Neuronal stem cell (in vitro differentiated cells): ENCODE results near the gene AGAP1.

Source experiments
- DNase-seq: peaks from one replicate; pipeline ENCODE4 v3.0.0-alpha.2; 2013; ENCODE audit warnings: low spot score
- H2AFZ ChIP-seq: one replicate; pipeline ENCODE4 v1.6.1; 2013; ENCODE audit warnings: mild to moderate bottlenecking, low read length, inconsistent platforms
- H2AK5ac ChIP-seq: 2 replicates; pipeline ENCODE4 v1.6.1; 2013; ENCODE audit warnings: low read depth, mild to moderate bottlenecking, inconsistent platforms, low read length, moderate library complexity, mixed read lengths
- H2BK120ac ChIP-seq: 2 replicates; pipeline ENCODE4 v1.6.1; 2013; ENCODE audit warnings: low read depth, mild to moderate bottlenecking, inconsistent platforms, low read length, moderate library complexity, mixed read lengths
- H2BK12ac ChIP-seq: one replicate; pipeline ENCODE4 v1.6.1; 2013; ENCODE audit warnings: low read length, inconsistent platforms
- H2BK15ac ChIP-seq: 2 replicates; pipeline ENCODE4 v1.6.1; 2013; ENCODE audit warnings: mild to moderate bottlenecking, low read length, inconsistent platforms, mixed read lengths
- H2BK5ac ChIP-seq: one replicate; pipeline ENCODE4 v1.6.1; 2013; ENCODE audit warnings: inconsistent platforms, mild to moderate bottlenecking, low read length, moderate library complexity
- H3K14ac ChIP-seq: one replicate; pipeline ENCODE4 v1.6.1; 2013; ENCODE audit warnings: low read length, inconsistent platforms
- H3K18ac ChIP-seq: 2 replicates; pipeline ENCODE4 v1.6.1; 2013; ENCODE audit warnings: low read length, inconsistent platforms
- H3K23ac ChIP-seq: 2 replicates; pipeline ENCODE4 v1.6.1; 2013; ENCODE audit warnings: low read depth, mild to moderate bottlenecking, mixed read lengths, low read length, inconsistent platforms; ENCODE audit not compliant: poor library complexity
- H3K27ac ChIP-seq: replicated peaks from 3 replicates; pipeline ENCODE4 v1.5.1; 2013; ENCODE audit warnings: low read length, inconsistent platforms
- H3K27me3 ChIP-seq, 3 experiments: 2 replicates each; pipeline ENCODE4 v1.6.1; 2013; ENCODE audit warnings: low read length in 3 of 3, mild to moderate bottlenecking in 2 of 3, inconsistent platforms in 1 of 3, low read depth in 1 of 3, mixed read lengths in 1 of 3, moderate library complexity in 1 of 3; ENCODE audit not compliant: control insufficient read depth in 3 of 3, insufficient read depth in 3 of 3
- H3K36me3 ChIP-seq, 2 donors: replicated peaks in 1 of 2; 2 replicates each; pipeline ENCODE4 v1.6.1; 2013; ENCODE audit warnings: low read length in 2 of 2; ENCODE audit not compliant: control insufficient read depth in 2 of 2, insufficient read depth in 2 of 2
- H3K4ac ChIP-seq: 2 replicates; pipeline ENCODE4 v1.6.1; 2013; ENCODE audit warnings: inconsistent platforms, mild to moderate bottlenecking, low read length, moderate library complexity
- H3K4me1 ChIP-seq, 2 donors: 1 replicate in 1 of 2; 2 replicates in 1 of 2; pipeline ENCODE4 v1.6.1; 2013; ENCODE audit warnings: low read length in 2 of 2, low read depth in 1 of 2; ENCODE audit not compliant: control insufficient read depth in 2 of 2, insufficient read depth in 1 of 2
- H3K4me2 ChIP-seq: one replicate; pipeline ENCODE4 v1.6.1; 2013; ENCODE audit warnings: mild to moderate bottlenecking, low read length, inconsistent platforms; ENCODE audit not compliant: insufficient read depth, poor library complexity, severe bottlenecking
- H3K4me3 ChIP-seq, 2 donors: 2 replicates each; pipeline ENCODE4 v1.5.1; 2013; ENCODE audit warnings: low read length in 2 of 2, mild to moderate bottlenecking in 2 of 2, inconsistent platforms in 1 of 2, moderate library complexity in 1 of 2
- H3K79me1 ChIP-seq: one replicate; pipeline ENCODE4 v1.6.1; 2013; ENCODE audit warnings: low read depth, mild to moderate bottlenecking, inconsistent platforms, low read length, moderate library complexity
- H3K9ac ChIP-seq: one replicate; pipeline ENCODE4 v1.6.1; 2013; ENCODE audit warnings: mild to moderate bottlenecking, low read depth, low read length, inconsistent platforms; ENCODE audit not compliant: poor library complexity
- H3K9me3 ChIP-seq, 2 donors: replicated peaks in 1 of 2; 2 replicates each; pipeline versions ENCODE3 to v1.6.1; 2013; ENCODE audit warnings: low read length in 2 of 2, mild to moderate bottlenecking in 2 of 2, inconsistent platforms in 1 of 2, low read depth in 1 of 2, mixed read lengths in 1 of 2, moderate library complexity in 1 of 2; ENCODE audit not compliant: control insufficient read depth in 2 of 2, insufficient read depth in 1 of 2
- H4K8ac ChIP-seq: one replicate; pipeline ENCODE4 v1.6.1; 2013; ENCODE audit warnings: low read depth, mild to moderate bottlenecking, inconsistent platforms, low read length, moderate library complexity
- H4K91ac ChIP-seq: one replicate; pipeline ENCODE4 v1.6.1; 2013; ENCODE audit warnings: low read length, low read depth, mild to moderate bottlenecking, inconsistent platforms; ENCODE audit not compliant: poor library complexity
- WGBS, 2 donors: extraction: QIAGEN DNeasy Blood & Tissue Kit; methylation state at CpG; one replicate each; pipeline ENCODE4 v1.1.7; 2013; ENCODE audit warnings: missing lambda C conversion rate in 2 of 2, mixed read lengths in 1 of 2; ENCODE audit not compliant: insufficient read length in 2 of 2, insufficient replicate concordance in 1 of 2; ENCODE audit errors: extremely low coverage in 2 of 2; 5-methylcytosine and 5-hydroxymethylcytosine counted together

The AGAP1 gene

GRCh38 chr2:235844561-235844960 is 350.7 kb downstream of the AGAP1 start:
- Histone ChIP-seq H2BK15ac (no peak overlapping the region), H3K14ac (no peak overlapping the region), H3K27me3 (no peaks in the 10 kb centered on the region), H4K91ac (no peak overlapping the region), H3K9ac (no peak overlapping the region), H3K18ac (no peak overlapping the region), H3K4ac (no peak overlapping the region), H2BK12ac (no peak overlapping the region), H3K23ac (no peak overlapping the region), H2BK5ac (no peak overlapping the region), H2AK5ac (no peak overlapping the region), H3K9me3 (no peaks in the 10 kb centered on the region), H2AFZ (no peak overlapping the region), H3K27ac (no peak overlapping the region), H3K79me1 (no peaks in the 10 kb centered on the region), H4K8ac (no peak overlapping the region), H3K4me2 (no peak overlapping the region), H3K4me1 (peaks cover 8 to 13% of the 10 kb centered on the region in 2 donors), H3K4me3 (no peak overlapping the region), H2BK120ac (no peak overlapping the region), H3K36me3 (peaks cover 0 to 5% of the 10 kb centered on the region in 2 donors)
- no CpG with 5 or more reads among the region's 8 CpGs for WGBS, 2 donors
- DNase-seq: no peak

- Histone ChIP-seq H4K8ac (no peak overlapping the region), H3K4me2 (no peak overlapping the region), H3K18ac (no peak overlapping the region), H2AK5ac (no peak overlapping the region), H2BK12ac (no peak overlapping the region), H3K23ac (no peak overlapping the region), H3K79me1 (no peaks in the 10 kb centered on the region), H3K14ac (no peak overlapping the region), H2BK120ac (no peak overlapping the region), H4K91ac (no peak overlapping the region), H3K9ac (no peak overlapping the region), H2AFZ (no peak overlapping the region), H2BK15ac (no peak overlapping the region), H3K9me3 (no peaks in the 10 kb centered on the region), H3K27ac (no peak overlapping the region), H3K4me1 (peaks cover 8 to 13% of the 10 kb centered on the region in 2 donors), H3K4ac (no peak overlapping the region), H3K4me3 (no peak overlapping the region), H3K36me3 (peaks cover 0 to 5% of the 10 kb centered on the region in 2 donors), H3K27me3 (no peaks in the 10 kb centered on the region), H2BK5ac (no peak overlapping the region)
- DNase-seq: no peak
- no CpG with 5 or more reads among the region's 6 CpGs for WGBS, 2 donors
Measured at GRCh38 chr2:235845245-235845644, 351.4 kb downstream of the AGAP1 start.

- Histone ChIP-seq H2BK15ac (no peak overlapping the region), H2AFZ (no peak overlapping the region), H3K9ac (no peak overlapping the region), H3K4me2 (no peak overlapping the region), H2BK5ac (no peak overlapping the region), H2AK5ac (no peak overlapping the region), H2BK12ac (no peak overlapping the region), H4K8ac (no peak overlapping the region), H3K14ac (no peak overlapping the region), H3K4me1 (peaks cover 24 to 28% of the 10 kb centered on the region in 2 donors), H3K18ac (no peak overlapping the region), H3K4me3 (no peak overlapping the region), H4K91ac (no peak overlapping the region), H3K27me3 (no peaks in the 10 kb centered on the region), H3K9me3 (no peaks in the 10 kb centered on the region), H3K36me3 (peaks cover 0 to 5% of the 10 kb centered on the region in 2 donors), H2BK120ac (no peak overlapping the region), H3K23ac (no peak overlapping the region), H3K27ac (no peak overlapping the region), H3K4ac (no peak overlapping the region), H3K79me1 (peaks cover 4% of the 10 kb centered on the region)
- no peak for DNase-seq
- WGBS, 2 donors: no CpG with 5 or more reads among the region's 11 CpGs
Measured at GRCh38 chr2:235847576-235847975, 353.7 kb downstream of the AGAP1 start.

GRCh38 chr2:235848055-235848454 is 354.2 kb downstream of the AGAP1 start:
- Histone ChIP-seq H3K14ac (no peak overlapping the region), H3K9me3 (no peaks in the 10 kb centered on the region), H2AFZ (no peak overlapping the region), H3K79me1 (peaks cover 4% of the 10 kb centered on the region), H3K36me3 (peaks cover 0 to 5% of the 10 kb centered on the region in 2 donors), H2BK5ac (no peak overlapping the region), H3K27ac (no peak overlapping the region), H2AK5ac (no peak overlapping the region), H3K9ac (no peak overlapping the region), H2BK15ac (no peak overlapping the region), H2BK120ac (no peak overlapping the region), H3K4me2 (no peak overlapping the region), H3K4ac (no peak overlapping the region), H3K23ac (no peak overlapping the region), H2BK12ac (no peak overlapping the region), H3K4me1 (peaks cover 24 to 29% of the 10 kb centered on the region in 2 donors), H3K18ac (no peak overlapping the region), H4K8ac (no peak overlapping the region), H4K91ac (no peak overlapping the region), H3K27me3 (no peaks in the 10 kb centered on the region), H3K4me3 (no peak overlapping the region)
- DNase-seq: no peak
- WGBS, 2 donors: no CpG with 5 or more reads among the region's 4 CpGs
